CD8-positive, alpha-beta memory T cell (primary cell): ENCODE measurements around the gene CADM2. TPM values are rescaled to one million over a fixed set of nuclear protein-coding genes. Genes with fewer than 3 reads are reported as not detected.

Source experiments
- CTCF ChIA-PET: fragments of 350-600 bp; sonication (Branson Sonifier 250); formaldehyde crosslinking; loops from one replicate; lab custom pipeline; 2021; ENCODE audit warnings: antibody characterized with exemption; lab: Charles Lee
- POLR2A ChIA-PET: fragments of 350-600 bp; sonication (Branson Sonifier 250); formaldehyde crosslinking; loops from one replicate; lab custom pipeline; 2021; ENCODE audit warnings: antibody characterized with exemption; lab: Charles Lee
- DNase-seq, 5 donors: peaks; one replicate each; pipeline versions ENCODE4 v3.0.0 to v3.0.0-alpha.2; 2020 to 2022; ENCODE audit warnings: mixed read lengths in 1 of 5
- H3K27ac ChIP-seq: one replicate; pipeline ENCODE4 v1.7.0; 2013; ENCODE audit warnings: low read depth, mild to moderate bottlenecking, low read length, moderate library complexity
- H3K27me3 ChIP-seq: 2 replicates; pipeline ENCODE4 v1.7.0; 2013; ENCODE audit warnings: low read length, mild to moderate bottlenecking; ENCODE audit not compliant: insufficient read depth, poor library complexity, severe bottlenecking
- H3K36me3 ChIP-seq: 2 replicates; pipeline ENCODE4 v1.7.0; 2013; ENCODE audit warnings: mild to moderate bottlenecking, low read length, moderate library complexity; ENCODE audit not compliant: insufficient read depth
- H3K4me1 ChIP-seq: 2 replicates; pipeline ENCODE4 v1.7.0; 2013; ENCODE audit warnings: mild to moderate bottlenecking, low read length, moderate library complexity; ENCODE audit not compliant: insufficient read depth
- H3K4me3 ChIP-seq: 2 replicates; pipeline ENCODE4 v1.7.0; 2013; ENCODE audit warnings: mild to moderate bottlenecking, low read length
- H3K9me3 ChIP-seq: 2 replicates; pipeline ENCODE4 v1.7.0; 2013; ENCODE audit warnings: mild to moderate bottlenecking, low read length
- H3K27ac Mint-ChIP-seq, 8 donors: one replicate each; pipeline ENCODE4 v1.8.0; 2020 to 2021; ENCODE audit warnings: mixed read lengths in 8 of 8, mild to moderate bottlenecking in 6 of 8, inconsistent platforms in 3 of 8, moderate library complexity in 3 of 8
- H3K27me3 Mint-ChIP-seq, 2 donors: one replicate each; pipeline ENCODE4 v1.8.0; 2020 to 2021; ENCODE audit warnings: mixed read lengths in 2 of 2, mild to moderate bottlenecking in 1 of 2, moderate library complexity in 1 of 2
- H3K36me3 Mint-ChIP-seq, 3 donors: one replicate each; pipeline ENCODE4 v1.8.0; 2020 to 2021; ENCODE audit warnings: mixed read lengths in 3 of 3, inconsistent platforms in 1 of 3, mild to moderate bottlenecking in 1 of 3
- H3K4me1 Mint-ChIP-seq, 3 donors: one replicate each; pipeline ENCODE4 v1.8.0; 2020 to 2021; ENCODE audit warnings: mixed read lengths in 3 of 3, inconsistent platforms in 1 of 3, mild to moderate bottlenecking in 1 of 3
- H3K4me3 Mint-ChIP-seq, 7 donors: one replicate each; pipeline ENCODE4 v1.8.0; 2020 to 2021; ENCODE audit warnings: mixed read lengths in 7 of 7, mild to moderate bottlenecking in 6 of 7, moderate library complexity in 4 of 7, inconsistent platforms in 2 of 7
- H3K9me3 Mint-ChIP-seq, 5 donors: one replicate each; pipeline ENCODE4 v1.8.0; 2020 to 2022; ENCODE audit warnings: mixed read lengths in 5 of 5, mild to moderate bottlenecking in 3 of 5, moderate library complexity in 2 of 5, inconsistent platforms in 1 of 5
- polyA plus RNA-seq: library from polyadenylated mRNA; unstranded; fragments of 300-500 nt; fragmentation: Illumina TruSeq; gene quantifications from one replicate; pipeline ENCODE4 v1.2.3, GENCODE V29; 2021
- total RNA-seq, 2 experiments: library from RNA; stranded (reverse); gene quantifications; one replicate each; pipeline ENCODE4 v1.2.3, GENCODE V29; 2021

The CADM2 gene
- total and polyA plus RNA-seq, 3 experiments from 2014 or later = 0.22 to 0.27 TPM; not detected in 1

- no peak overlapping the region for H3K27ac Mint-ChIP-seq
- H3K4me3 ChIP-seq = no peak overlapping the region
- H3K36me3 Mint-ChIP-seq = peaks cover 0 to 1% (median 0%) of the 10 kb centered on the region in 3 donors
These were observed 345.7 kb downstream of the CADM2 start for GRCh38 chr3:85304360-85304964.

DNA sequence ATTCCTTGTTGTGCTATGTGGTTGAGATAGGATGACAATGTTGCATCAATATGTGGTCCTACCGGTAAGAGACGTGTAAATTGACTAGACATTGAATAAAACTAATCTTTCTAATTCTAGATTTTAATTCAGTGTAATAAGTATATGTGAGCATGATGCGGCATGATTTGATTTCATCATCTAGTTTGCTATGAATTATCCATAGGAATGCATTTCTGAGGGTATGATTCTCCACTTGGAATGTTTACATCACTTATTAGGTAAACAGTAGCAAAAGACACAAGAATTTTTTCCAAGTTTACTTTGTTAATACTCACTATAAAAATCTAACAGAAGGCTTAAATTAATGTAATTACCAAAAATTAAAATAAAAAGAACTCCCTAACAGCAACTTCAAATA lies 353.5 kb downstream of the CADM2 start:
- no peaks in the 10 kb centered on the region for H3K27me3 Mint-ChIP-seq
- H3K4me1 Mint-ChIP-seq = no peaks in the 10 kb centered on the region
- ChIA-PET POLR2A (no interaction called here), CTCF (no interaction called here)
- no peak overlapping the region for H3K4me3 Mint-ChIP-seq
- Histone ChIP-seq H3K27me3 (no peaks in the 10 kb centered on the region), H3K36me3 (no peaks in the 10 kb centered on the region), H3K4me3 (no peak overlapping the region), H3K4me1 (no peaks in the 10 kb centered on the region), H3K27ac (no peak overlapping the region), H3K9me3 (no peaks in the 10 kb centered on the region)
- H3K36me3 Mint-ChIP-seq = no peaks in the 10 kb centered on the region
- no peak for DNase-seq
- H3K27ac Mint-ChIP-seq = no peak overlapping the region
- H3K9me3 Mint-ChIP-seq = peaks cover 3 to 16% (median 8%) of the 10 kb centered on the region in 5 donors

More at GRCh38 chr3:85304360-85304964, 345.7 kb downstream of the CADM2 start:
- no peaks in the 10 kb centered on the region for H3K27me3 ChIP-seq
- H3K4me3 Mint-ChIP-seq = no peak overlapping the region
- peaks cover 1 to 19% (median 10%) of the 10 kb centered on the region in 5 donors for H3K9me3 Mint-ChIP-seq
- no peaks in the 10 kb centered on the region for H3K27me3 Mint-ChIP-seq
- no peak overlapping the region for H3K27ac ChIP-seq
- CTCF ChIA-PET = no interaction called here
- no peaks in the 10 kb centered on the region for H3K36me3 ChIP-seq
- H3K9me3 ChIP-seq = no peaks in the 10 kb centered on the region
- POLR2A ChIA-PET = no interaction called here
- no peaks in the 10 kb centered on the region for H3K4me1 Mint-ChIP-seq
- DNase-seq = no peak
- no peaks in the 10 kb centered on the region for H3K4me1 ChIP-seq

DNA sequence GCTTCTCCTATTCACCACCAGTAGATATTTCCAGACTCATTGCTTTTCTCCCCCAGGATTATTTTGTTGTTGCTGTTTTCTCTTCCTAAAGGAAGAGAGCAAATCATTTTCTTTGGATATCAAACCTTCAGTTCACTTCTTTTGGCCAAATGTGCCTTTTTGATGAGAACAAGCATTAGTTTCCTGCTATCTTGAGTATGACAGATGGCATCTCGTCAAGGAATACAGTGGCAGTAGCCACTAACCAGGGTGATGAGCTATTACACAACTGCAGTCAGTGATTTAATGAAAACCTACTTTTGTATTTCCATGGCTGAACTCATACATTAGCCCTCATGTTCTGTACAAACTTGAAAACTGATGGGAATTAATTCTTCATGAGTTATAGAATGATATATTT lies 354.6 kb downstream of the CADM2 start:
- Mint-ChIP-seq H3K36me3 (no peaks in the 10 kb centered on the region), H3K4me3 (no peak overlapping the region), H3K4me1 (no peaks in the 10 kb centered on the region), H3K9me3 (peaks cover 3 to 25% (median 7%) of the 10 kb centered on the region in 5 donors), H3K27me3 (no peaks in the 10 kb centered on the region), H3K27ac (no peak overlapping the region)
- ChIA-PET CTCF (no interaction called here), POLR2A (no interaction called here)
- Histone ChIP-seq H3K4me3 (no peak overlapping the region), H3K27me3 (no peaks in the 10 kb centered on the region), H3K27ac (no peak overlapping the region), H3K4me1 (no peaks in the 10 kb centered on the region), H3K9me3 (no peaks in the 10 kb centered on the region), H3K36me3 (no peaks in the 10 kb centered on the region)
- no peak for DNase-seq

DNA sequence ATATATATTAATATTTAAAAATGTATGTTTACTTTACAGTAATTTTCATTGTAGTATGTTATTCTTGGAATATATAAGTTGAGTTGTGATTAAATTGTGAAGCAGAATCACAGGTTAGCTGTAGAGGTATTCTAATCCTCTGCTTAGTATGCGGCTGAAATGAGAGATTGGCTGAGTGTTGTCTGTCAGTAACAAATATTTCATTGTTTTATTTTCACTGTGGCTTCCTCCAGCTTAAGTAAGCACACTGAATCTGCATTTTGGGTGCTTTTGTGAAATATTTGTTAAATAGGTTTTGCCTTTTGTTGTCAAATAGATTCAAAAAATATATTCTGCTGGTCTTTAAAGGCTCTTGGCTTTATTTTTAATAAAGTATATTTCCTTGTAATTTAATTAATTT lies 357.5 kb downstream of the CADM2 start:
- no peak for DNase-seq
- H3K4me1 ChIP-seq = no peaks in the 10 kb centered on the region
- H3K27ac ChIP-seq = no peak overlapping the region
- no peaks in the 10 kb centered on the region for H3K9me3 ChIP-seq
- no peaks in the 10 kb centered on the region for H3K36me3 ChIP-seq
- H3K27me3 ChIP-seq = no peaks in the 10 kb centered on the region
- Mint-ChIP-seq H3K4me1 (no peaks in the 10 kb centered on the region), H3K27ac (no peak overlapping the region), H3K4me3 (no peak overlapping the region), H3K9me3 (peaks cover 0 to 35% (median 7%) of the 10 kb centered on the region in 5 donors), H3K27me3 (no peaks in the 10 kb centered on the region), H3K36me3 (no peaks in the 10 kb centered on the region)
- no peak overlapping the region for H3K4me3 ChIP-seq
- ChIA-PET POLR2A (no interaction called here), CTCF (no interaction called here)

DNA sequence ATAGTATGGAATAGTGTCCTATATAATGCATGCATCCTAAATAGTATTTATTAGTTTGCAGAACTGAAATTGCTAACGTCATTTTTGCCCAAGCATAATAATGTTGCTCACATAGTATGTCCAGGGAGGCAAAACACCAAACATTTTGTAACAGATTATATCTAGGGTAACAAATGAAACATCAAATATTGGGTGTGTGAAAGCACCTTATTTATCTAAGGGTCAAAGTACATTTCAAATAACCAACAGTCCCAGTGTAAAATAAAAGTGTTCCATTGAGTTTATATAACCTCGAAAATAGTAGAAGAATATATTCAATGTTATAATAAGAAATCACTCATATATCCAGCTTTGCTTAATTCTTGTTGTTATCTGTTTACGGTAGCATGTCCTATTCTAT lies 363.1 kb downstream of the CADM2 start:
- Mint-ChIP-seq H3K27me3 (no peaks in the 10 kb centered on the region), H3K36me3 (no peaks in the 10 kb centered on the region)

GRCh38 chr3:85330071-85330470 lies 371.3 kb downstream of the CADM2 start:
- no peaks in the 10 kb centered on the region for H3K27me3 Mint-ChIP-seq
- H3K36me3 Mint-ChIP-seq = no peaks in the 10 kb centered on the region
- no peaks in the 10 kb centered on the region for H3K4me1 Mint-ChIP-seq
- ChIA-PET CTCF (no interaction called here), POLR2A (no interaction called here)
- H3K9me3 Mint-ChIP-seq = peaks cover 0 to 19% (median 2%) of the 10 kb centered on the region in 5 donors
- Histone ChIP-seq H3K27ac (no peak overlapping the region), H3K27me3 (no peaks in the 10 kb centered on the region), H3K4me3 (no peak overlapping the region), H3K9me3 (no peaks in the 10 kb centered on the region), H3K4me1 (no peaks in the 10 kb centered on the region), H3K36me3 (no peaks in the 10 kb centered on the region)
- no peak for DNase-seq
- H3K27ac Mint-ChIP-seq = no peak overlapping the region
- no peak overlapping the region for H3K4me3 Mint-ChIP-seq

More for the DNA sequence above, 363.1 kb downstream of the CADM2 start:
- Histone ChIP-seq H3K4me3 (no peak overlapping the region), H3K27ac (no peak overlapping the region), H3K9me3 (no peaks in the 10 kb centered on the region), H3K36me3 (no peaks in the 10 kb centered on the region), H3K4me1 (no peaks in the 10 kb centered on the region), H3K27me3 (no peaks in the 10 kb centered on the region)
- Mint-ChIP-seq H3K4me3 (no peak overlapping the region), H3K9me3 (peaks cover 0 to 24% (median 11%) of the 10 kb centered on the region in 5 donors), H3K4me1 (no peaks in the 10 kb centered on the region), H3K27ac (no peak overlapping the region)
- DNase-seq = no peak
- ChIA-PET POLR2A (no interaction called here), CTCF (no interaction called here)

DNA sequence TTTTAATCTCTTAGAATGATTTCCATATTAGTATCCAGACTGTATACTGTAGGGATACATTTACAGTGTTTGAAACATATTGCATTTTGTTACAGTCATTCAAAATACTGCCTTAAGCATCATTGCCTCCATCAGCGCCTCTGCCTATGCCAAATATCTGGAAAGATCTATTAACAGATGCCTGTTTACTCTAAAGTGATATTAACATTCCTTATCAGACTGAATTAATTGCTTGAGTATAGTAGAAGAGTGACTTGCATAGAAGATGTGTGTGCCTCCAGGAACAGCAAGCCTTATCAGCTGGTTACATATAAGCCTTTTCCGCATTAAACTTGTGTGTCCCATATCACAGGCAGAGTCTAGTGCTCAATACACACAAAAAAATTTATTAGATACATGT lies 379.1 kb downstream of the CADM2 start:
- peaks cover 0 to 30% (median 5%) of the 10 kb centered on the region in 5 donors for H3K9me3 Mint-ChIP-seq
- H3K4me1 Mint-ChIP-seq = no peaks in the 10 kb centered on the region
- no peaks in the 10 kb centered on the region for H3K9me3 ChIP-seq
- ChIA-PET CTCF (no interaction called here), POLR2A (no interaction called here)
- no peaks in the 10 kb centered on the region for H3K36me3 ChIP-seq
- no peaks in the 10 kb centered on the region for H3K27me3 ChIP-seq
- H3K4me3 ChIP-seq = no peak overlapping the region
- H3K36me3 Mint-ChIP-seq = no peaks in the 10 kb centered on the region
- H3K4me3 Mint-ChIP-seq = no peak overlapping the region
- DNase-seq = no peak
- no peaks in the 10 kb centered on the region for H3K4me1 ChIP-seq
- no peaks in the 10 kb centered on the region for H3K27me3 Mint-ChIP-seq
- no peak overlapping the region for H3K27ac ChIP-seq
- H3K27ac Mint-ChIP-seq = no peak overlapping the region

- CTCF ChIA-PET = no interaction called here
- no peaks in the 10 kb centered on the region for H3K4me1 Mint-ChIP-seq
- no peaks in the 10 kb centered on the region for H3K27me3 Mint-ChIP-seq
- Histone ChIP-seq H3K9me3 (no peaks in the 10 kb centered on the region), H3K36me3 (no peaks in the 10 kb centered on the region), H3K27ac (no peak overlapping the region), H3K4me3 (no peak overlapping the region), H3K27me3 (no peaks in the 10 kb centered on the region), H3K4me1 (no peaks in the 10 kb centered on the region)
- H3K9me3 Mint-ChIP-seq = peaks cover 2 to 21% (median 6%) of the 10 kb centered on the region in 5 donors
- peaks cover 0 to under 1% (median 0%) of the 10 kb centered on the region in 3 donors for H3K36me3 Mint-ChIP-seq
- POLR2A ChIA-PET = no interaction called here
- H3K4me3 Mint-ChIP-seq = no peak overlapping the region
- no peak for DNase-seq
- H3K27ac Mint-ChIP-seq = no peak overlapping the region
These were observed 384.1 kb downstream of the CADM2 start for GRCh38 chr3:85342915-85343314.
